Neural crest cell (in vitro differentiated cells): ENCODE measurements around the gene DMC1. TPM values are rescaled to one million over a fixed set of nuclear protein-coding genes. Genes with fewer than 3 reads are reported as not detected.

Experiments
- DNase-seq: peaks from one replicate; pipeline ENCODE4 v3.0.0; 2021; ENCODE audit warnings: low read depth, mixed read lengths, low spot score
- H3K27ac Mint-ChIP-seq: one replicate; pipeline ENCODE4 v1.8.0; 2021; ENCODE audit warnings: mild to moderate bottlenecking, mixed read lengths; ENCODE audit not compliant: unreplicated experiment
- H3K27me3 Mint-ChIP-seq: 2 replicates; pipeline ENCODE4 v1.8.0; 2021; ENCODE audit warnings: low read depth, mild to moderate bottlenecking, mixed read lengths
- H3K36me3 Mint-ChIP-seq: 2 replicates; pipeline ENCODE4 v1.8.0; 2021; ENCODE audit warnings: low read depth, mild to moderate bottlenecking, mixed read lengths
- H3K4me1 Mint-ChIP-seq: 2 replicates; pipeline ENCODE4 v1.8.0; 2021; ENCODE audit warnings: mixed read lengths
- H3K4me3 Mint-ChIP-seq: one replicate; pipeline ENCODE4 v1.8.0; 2021; ENCODE audit warnings: mild to moderate bottlenecking, mixed read lengths
- H3K9me3 Mint-ChIP-seq: 2 replicates; pipeline ENCODE4 v1.8.0; 2021; ENCODE audit warnings: mixed read lengths
- CTCF ChIP-seq: fragments of 200-600 bp; sonication (generic); conservative IDR thresholded peaks from 2 replicates; pipeline ENCODE4 v1.5.0; 2021; ENCODE audit warnings: antibody characterized with exemption, mild to moderate bottlenecking
- total RNA-seq: library from RNA; stranded (reverse); gene quantifications from 2 replicates; pipeline ENCODE4 v1.2.1, GENCODE V29; 2021

The DMC1 gene
- total RNA-seq, 1 donor from 2014 or later = 9.0 TPM

- Mint-ChIP-seq H3K9me3 (no peaks in the 10 kb centered on the region), H3K27ac (no peak overlapping the region), H3K4me3 (no peak overlapping the region), H3K36me3 (no peaks in the 10 kb centered on the region), H3K4me1 (peaks cover 10% of the 10 kb centered on the region), H3K27me3 (no peaks in the 10 kb centered on the region)
- DNase-seq = no peak
- no peak for TF ChIP-seq CTCF
Measured at GRCh38 chr22:38565441-38565840, 4.5 kb downstream of the DMC1 start.

- Mint-ChIP-seq H3K27me3 (no peaks in the 10 kb centered on the region), H3K36me3 (no peaks in the 10 kb centered on the region), H3K9me3 (no peaks in the 10 kb centered on the region), H3K27ac (no peak overlapping the region), H3K4me1 (peaks cover 6% of the 10 kb centered on the region), H3K4me3 (no peak overlapping the region)
- no peak for DNase-seq
- TF ChIP-seq CTCF = no peak
Measured at GRCh38 chr22:38564669-38565068, 5.3 kb downstream of the DMC1 start.

- no peak for DNase-seq
- Mint-ChIP-seq H3K27me3 (no peaks in the 10 kb centered on the region), H3K4me3 (no peak overlapping the region), H3K4me1 (no peaks in the 10 kb centered on the region), H3K9me3 (no peaks in the 10 kb centered on the region), H3K36me3 (no peaks in the 10 kb centered on the region), H3K27ac (no peak overlapping the region)
- no peak for TF ChIP-seq CTCF
Measured at GRCh38 chr22:38554281-38554680, 15.7 kb downstream of the DMC1 start.

GRCh38 chr22:38549101-38549894 lies 20.7 kb downstream of the DMC1 start:
- Mint-ChIP-seq H3K27me3 (no peaks in the 10 kb centered on the region), H3K36me3 (peaks cover 1% of the 10 kb centered on the region), H3K4me3 (no peak overlapping the region), H3K27ac (no peak overlapping the region), H3K9me3 (peaks cover under 1% of the 10 kb centered on the region), H3K4me1 (no peaks in the 10 kb centered on the region)
- no peak for DNase-seq
- no peak for TF ChIP-seq CTCF

- no peak for TF ChIP-seq CTCF
- H3K9me3 Mint-ChIP-seq = peaks cover 21% of the 10 kb centered on the region
- peaks cover 24% of the 10 kb centered on the region for H3K36me3 Mint-ChIP-seq
- DNase-seq = no peak
- H3K4me3 Mint-ChIP-seq = no peak overlapping the region
- no peaks in the 10 kb centered on the region for H3K27me3 Mint-ChIP-seq
- no peaks in the 10 kb centered on the region for H3K4me1 Mint-ChIP-seq
- no peak overlapping the region for H3K27ac Mint-ChIP-seq
Measured at GRCh38 chr22:38540701-38541100, 29.3 kb downstream of the DMC1 start.
